Measurements from ENCODE around the gene MPHOSPH10. TPM values are rescaled to one million over a fixed set of nuclear protein-coding genes. Genes with fewer than 3 reads are reported as not detected.
"Not testable (repeated sequence)": the region's sequence is repeated elsewhere in the genome, so short reads cannot be mapped to it uniquely, and the experiment has no call there.

Gene MPHOSPH10
- total RNA-seq, 1 donor from 2014 or later, result 26.9 TPM

GRCh38 chr2:71157124-71157793 lies 26.8 kb downstream of the MPHOSPH10 start:
- DNase-seq (ENCODE audit: low spot score), result no peak

GRCh38 chr2:71166812-71167211 lies 36.4 kb downstream of the MPHOSPH10 start:
- DNase-seq (ENCODE audit: low spot score), result no peak

DNA sequence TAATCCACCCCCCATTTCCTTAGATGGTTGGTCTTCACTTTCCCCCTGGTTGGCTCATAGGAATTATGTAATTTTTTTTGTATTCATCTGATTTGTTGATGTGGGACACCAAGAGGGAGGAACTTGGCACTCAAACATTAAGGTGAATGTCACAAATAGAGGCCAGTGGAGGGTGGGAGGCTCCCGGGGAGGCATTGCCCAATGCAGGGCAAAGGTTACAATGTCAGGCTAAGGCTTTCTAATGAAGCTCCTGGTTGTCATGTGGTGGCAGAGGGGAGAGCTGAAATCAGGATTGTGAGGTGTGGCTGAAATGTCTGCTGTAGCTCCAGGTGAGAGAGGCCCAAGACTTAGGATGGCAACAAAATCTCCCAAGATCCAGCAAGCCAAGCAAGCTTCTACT lies 42.7 kb downstream of the MPHOSPH10 start:
- DNase-seq (ENCODE audit: low spot score), result no peak

- DNase-seq (ENCODE audit: low spot score), result no peak
These were observed 43.8 kb downstream of the MPHOSPH10 start for GRCh38 chr2:71174207-71174606.

GRCh38 chr2:71178836-71179235 lies 48.4 kb downstream of the MPHOSPH10 start:
- not testable (repeated sequence) for DNase-seq (ENCODE audit: low spot score)

- no peak for DNase-seq (ENCODE audit: low spot score)
These were observed 50.9 kb downstream of the MPHOSPH10 start for GRCh38 chr2:71181316-71181715.

- not testable (repeated sequence) for DNase-seq (ENCODE audit: low spot score)
These were observed 53.1 kb downstream of the MPHOSPH10 start for GRCh38 chr2:71183306-71184115.

GRCh38 chr2:71186973-71187372 lies 56.5 kb downstream of the MPHOSPH10 start:
- no peak for DNase-seq (ENCODE audit: low spot score)

- no peak for DNase-seq (ENCODE audit: low spot score)
These were observed 57.2 kb downstream of the MPHOSPH10 start for GRCh38 chr2:71187589-71187988.

DNA sequence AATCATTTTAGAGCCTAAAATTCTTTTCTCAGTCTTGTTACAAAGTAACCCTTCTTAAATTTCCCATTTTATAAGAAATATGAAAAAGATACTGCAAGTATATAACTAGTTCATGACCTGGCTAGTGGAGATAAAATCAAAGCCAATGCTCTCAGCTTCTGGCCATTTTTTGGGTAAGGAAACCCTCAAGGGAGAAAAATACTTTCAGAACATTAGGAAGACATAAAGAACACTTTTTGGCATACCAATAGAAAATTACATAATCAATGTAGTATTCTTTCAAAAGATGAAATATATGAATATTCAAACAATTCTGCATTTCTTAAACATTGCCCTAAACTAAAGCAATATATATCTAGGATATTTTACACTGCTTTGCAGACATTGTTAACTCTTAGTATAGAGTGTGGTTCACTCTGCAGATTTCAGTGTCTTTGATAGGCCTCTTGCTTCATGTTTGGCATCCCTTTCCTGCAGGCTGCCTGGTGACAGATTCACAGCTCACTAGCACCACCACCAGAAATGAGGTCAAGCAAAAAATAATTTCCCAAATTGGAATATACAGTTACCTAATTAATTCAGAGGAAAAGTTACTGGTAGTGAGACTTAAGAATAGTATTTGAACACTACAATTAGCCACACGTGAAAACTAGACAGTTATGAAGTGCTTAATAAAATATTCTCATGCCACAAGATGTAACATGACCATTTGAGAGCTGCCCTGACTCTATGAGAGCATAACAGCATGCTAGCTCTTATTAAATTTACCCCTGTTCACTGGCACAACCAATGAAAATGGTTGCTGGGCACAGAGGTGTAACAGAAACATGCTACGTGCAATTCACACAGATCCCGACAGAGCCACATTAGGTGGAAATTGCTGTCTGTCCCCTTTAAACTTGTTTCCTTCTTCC lies 60.5 kb downstream of the MPHOSPH10 start:
- DNase-seq (ENCODE audit: low spot score), result no peak

DNA sequence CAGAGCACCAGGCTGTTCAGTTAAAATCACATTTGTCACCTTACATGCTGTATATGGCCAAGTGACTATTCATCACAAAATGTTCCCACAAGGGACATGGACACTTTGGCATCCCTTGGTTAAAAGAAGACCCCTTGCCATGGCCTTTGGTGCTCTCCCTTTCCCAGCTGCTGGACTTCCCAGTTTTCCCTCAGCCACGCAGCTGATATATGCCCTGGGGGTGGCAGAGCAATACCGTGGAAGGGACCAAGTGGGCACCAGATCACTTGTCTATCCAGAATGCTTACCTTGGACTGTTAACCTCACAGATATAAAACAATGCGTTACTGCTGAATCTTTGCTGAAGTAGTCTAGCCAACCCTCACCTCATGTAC lies 61.1 kb downstream of the MPHOSPH10 start:
- DNase-seq (ENCODE audit: low spot score), result no peak

Other genes starting within 250 kb of the MPHOSPH10 start
- 2.0 TPM for gene VAX2, start 230.1 kb upstream of the MPHOSPH10 start, total RNA-seq
- gene ATP6V1B1, start 194.7 kb upstream of the MPHOSPH10 start, total RNA-seq, result 2.4 TPM
- gene ANKRD53, start 152.0 kb upstream of the MPHOSPH10 start, total RNA-seq, result 17.6 TPM
- 86.8 TPM for gene TEX261, start 135.8 kb upstream of the MPHOSPH10 start, total RNA-seq
- 112 TPM for gene NAGK, start 62.0 kb upstream of the MPHOSPH10 start, total RNA-seq
- gene MCEE, start 405 bp upstream of the MPHOSPH10 start, total RNA-seq, result 15.2 TPM
- gene PAIP2B, start 96.5 kb downstream of the MPHOSPH10 start, total RNA-seq, result 1.3 TPM
- 93.5 TPM for gene ZNF638, start 201.1 kb downstream of the MPHOSPH10 start, total RNA-seq